Posterior cingulate gyrus (tissue), 11 donors: ENCODE results near the gene GALNT17.

Experiments
- DNase-seq, 10 donors: peaks; one replicate each; pipeline versions ENCODE4 v3.0.0 to v3.0.0-alpha.2; 2020 to 2021; ENCODE audit warnings: mixed read lengths in 3 of 10
- intact Hi-C: fragments of 100-400 bp; cut with DNase I; formaldehyde crosslinking; loops from one replicate; pipeline ENCODE4 v1.15.1; 2023

Gene GALNT17

GRCh38 chr7:71325151-71325550 is 193.2 kb downstream of the GALNT17 start:
- intact Hi-C loops: no loop called here
- no peak for DNase-seq

GRCh38 chr7:71326595-71326994 is 194.7 kb downstream of the GALNT17 start:
- intact Hi-C loops: no loop called here
- no peak for DNase-seq

GRCh38 chr7:71327946-71328345 is 196.0 kb downstream of the GALNT17 start:
- no peak for DNase-seq
- intact Hi-C loops: no loop called here

GRCh38 chr7:71329030-71329660 is 197.2 kb downstream of the GALNT17 start:
- intact Hi-C loops: no loop called here

GRCh38 chr7:71332207-71332606 is 200.3 kb downstream of the GALNT17 start:
- intact Hi-C loops: no loop called here

More at GRCh38 chr7:71329030-71329660, 197.2 kb downstream of the GALNT17 start:
- no peak for DNase-seq

GRCh38 chr7:71334541-71334940 is 202.6 kb downstream of the GALNT17 start:
- intact Hi-C loops: no loop called here
- no peak for DNase-seq

More at GRCh38 chr7:71332207-71332606, 200.3 kb downstream of the GALNT17 start:
- DNase-seq: no peak

GRCh38 chr7:71338866-71339265 is 206.9 kb downstream of the GALNT17 start:
- intact Hi-C loops: no loop called here
- no peak for DNase-seq

- intact Hi-C loops: no loop called here
- DNase-seq: no peak
Observed at GRCh38 chr7:71339924-71340323, 208.0 kb downstream of the GALNT17 start.

- intact Hi-C loops: no loop called here
- DNase-seq: no peak
Observed at GRCh38 chr7:71342202-71342601, 210.3 kb downstream of the GALNT17 start.

- intact Hi-C loops: no loop called here
- no peak for DNase-seq
Observed at GRCh38 chr7:71343039-71343438, 211.1 kb downstream of the GALNT17 start.

- intact Hi-C loops: no loop called here
- no peak for DNase-seq
Observed at GRCh38 chr7:71343892-71344291, 211.9 kb downstream of the GALNT17 start.

GRCh38 chr7:71345117-71345884 is 213.4 kb downstream of the GALNT17 start:
- intact Hi-C loops: no loop called here
- no peak for DNase-seq

- intact Hi-C loops: no loop called here
Observed at GRCh38 chr7:71348821-71349681, 217.1 kb downstream of the GALNT17 start.

GRCh38 chr7:71349682-71350481 is 217.9 kb downstream of the GALNT17 start:
- DNase-seq: no peak
- intact Hi-C loops: no loop called here

More at GRCh38 chr7:71348821-71349681, 217.1 kb downstream of the GALNT17 start:
- no peak for DNase-seq

- intact Hi-C loops: no loop called here
- DNase-seq: no peak
Observed at GRCh38 chr7:71350680-71351079, 218.7 kb downstream of the GALNT17 start.

GRCh38 chr7:71354716-71355115 is 222.8 kb downstream of the GALNT17 start:
- intact Hi-C loops: no loop called here
- no peak for DNase-seq

GRCh38 chr7:71361451-71362032 is 229.6 kb downstream of the GALNT17 start:
- intact Hi-C loops: no loop called here
- no peak for DNase-seq

GRCh38 chr7:71362240-71362639 is 230.3 kb downstream of the GALNT17 start:
- no peak for DNase-seq
- intact Hi-C loops: no loop called here

- intact Hi-C loops: no loop called here
- no peak for DNase-seq
Observed at GRCh38 chr7:71363223-71363622, 231.3 kb downstream of the GALNT17 start.

- DNase-seq: no peak
- intact Hi-C loops: no loop called here
Observed at GRCh38 chr7:71363627-71364026, 231.7 kb downstream of the GALNT17 start.
